A673 (cell line): ENCODE results near the gene BPIFB2.

ENCODE experiments used
- EZH2 ChIP-seq: fragments of 200-600 bp; sonication (generic); IDR thresholded peaks from 2 replicates; pipeline ENCODE4 v1.6.1; 2017; ENCODE audit warnings: borderline replicate concordance, low read depth, mild to moderate bottlenecking, mixed read lengths, antibody characterized with exemption, low read length; ENCODE audit not compliant: poor library complexity, severe bottlenecking
- TF ChIP-seq, protein P1 (sequence below): fragments of 300-800, 200-600 bp; sonication (generic); conservative IDR thresholded peaks from 2 replicates; pipeline ENCODE4 v1.5.1; 2017; ENCODE audit warnings: low read depth, mild to moderate bottlenecking, antibody characterized with exemption, low read length, moderate library complexity, mixed read lengths

DNA sequence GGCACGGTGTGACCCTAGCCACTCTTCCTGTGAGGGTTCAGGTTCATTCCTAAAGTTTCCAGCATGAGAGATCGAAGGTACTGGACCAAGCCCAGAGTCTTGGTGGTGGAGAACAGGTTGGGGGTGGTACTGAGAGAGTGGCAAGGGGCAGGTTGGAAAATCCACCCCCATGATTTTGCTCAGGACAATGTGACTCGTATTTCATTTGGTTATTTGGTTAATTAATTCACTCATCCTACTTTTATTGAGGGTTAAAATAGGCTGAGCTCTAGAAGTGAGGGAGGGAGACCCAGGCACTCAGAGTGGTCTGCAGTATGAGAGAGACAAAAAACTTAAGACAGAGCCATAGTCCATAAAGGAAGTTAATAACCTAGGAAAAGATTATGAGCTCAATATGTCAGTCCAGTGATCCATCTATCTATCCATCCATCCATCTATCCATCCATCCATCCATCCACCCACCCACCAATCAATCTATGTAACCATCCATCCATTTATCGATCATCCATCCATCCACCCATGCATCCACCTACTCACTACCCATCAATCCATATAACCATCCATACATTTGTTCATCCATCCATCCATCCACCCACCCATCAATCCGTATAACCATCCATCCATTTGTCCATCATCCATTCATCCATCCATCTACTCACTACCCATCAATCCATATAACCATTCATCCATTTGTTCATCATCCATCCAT is 17.3 kb downstream of the BPIFB2 start:
- TF ChIP-seq, protein P1, sequence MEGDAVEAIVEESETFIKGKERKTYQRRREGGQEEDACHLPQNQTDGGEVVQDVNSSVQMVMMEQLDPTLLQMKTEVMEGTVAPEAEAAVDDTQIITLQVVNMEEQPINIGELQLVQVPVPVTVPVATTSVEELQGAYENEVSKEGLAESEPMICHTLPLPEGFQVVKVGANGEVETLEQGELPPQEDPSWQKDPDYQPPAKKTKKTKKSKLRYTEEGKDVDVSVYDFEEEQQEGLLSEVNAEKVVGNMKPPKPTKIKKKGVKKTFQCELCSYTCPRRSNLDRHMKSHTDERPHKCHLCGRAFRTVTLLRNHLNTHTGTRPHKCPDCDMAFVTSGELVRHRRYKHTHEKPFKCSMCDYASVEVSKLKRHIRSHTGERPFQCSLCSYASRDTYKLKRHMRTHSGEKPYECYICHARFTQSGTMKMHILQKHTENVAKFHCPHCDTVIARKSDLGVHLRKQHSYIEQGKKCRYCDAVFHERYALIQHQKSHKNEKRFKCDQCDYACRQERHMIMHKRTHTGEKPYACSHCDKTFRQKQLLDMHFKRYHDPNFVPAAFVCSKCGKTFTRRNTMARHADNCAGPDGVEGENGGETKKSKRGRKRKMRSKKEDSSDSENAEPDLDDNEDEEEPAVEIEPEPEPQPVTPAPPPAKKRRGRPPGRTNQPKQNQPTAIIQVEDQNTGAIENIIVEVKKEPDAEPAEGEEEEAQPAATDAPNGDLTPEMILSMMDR = no peak
- TF ChIP-seq EZH2 = no peak
